CD4-positive, alpha-beta T cell treated with Interleukin-17A for 1 hour (primary cell): ENCODE measurements around the gene PRKCH.
"Not testable (repeated sequence)": the region's sequence is repeated elsewhere in the genome, so short reads cannot be mapped to it uniquely, and the experiment has no call there.

Experiments
- DNase-seq: peaks from one replicate; pipeline ENCODE4 v3.0.0-alpha.2; 2020

The PRKCH gene

DNA sequence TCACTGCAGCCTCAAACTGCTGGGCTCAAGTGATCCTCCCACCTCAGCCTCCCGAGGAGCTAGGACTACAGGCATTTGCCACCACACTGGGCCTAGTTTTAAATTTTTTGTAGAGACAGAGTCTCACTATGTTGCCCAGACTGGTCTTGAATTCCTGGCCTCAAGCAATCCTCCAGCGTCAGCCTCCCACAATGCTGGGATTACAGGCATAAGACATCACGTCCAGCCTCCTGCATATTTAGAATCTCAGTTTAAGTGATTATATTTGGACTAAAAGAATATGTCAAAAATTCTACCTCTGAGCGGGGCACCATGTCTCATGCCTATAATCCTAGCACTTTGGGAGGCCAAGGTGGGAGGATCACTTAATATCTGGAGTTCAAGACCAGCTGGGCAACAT lies 12.7 kb upstream of the PRKCH start:
- not testable (repeated sequence) for DNase-seq

DNA sequence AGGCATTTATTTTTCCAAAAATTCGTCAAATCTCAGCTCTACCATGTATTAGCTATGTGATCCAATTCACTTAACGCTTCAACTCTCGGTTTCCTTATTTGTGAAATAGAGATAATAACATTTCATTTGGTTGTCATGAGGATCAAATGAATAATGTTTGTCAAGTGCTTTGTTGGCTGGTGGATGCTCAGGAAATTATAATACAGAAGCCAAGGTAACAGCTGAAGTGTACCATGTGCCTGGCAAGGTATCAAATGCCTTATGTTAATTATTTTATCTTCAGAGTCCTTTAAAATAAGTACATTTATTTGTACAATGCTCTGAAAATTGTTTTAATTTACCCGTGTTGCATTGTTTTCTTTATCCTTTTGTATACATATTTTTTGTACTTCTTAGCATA lies 6.1 kb upstream of the PRKCH start:
- DNase-seq = no peak

DNA sequence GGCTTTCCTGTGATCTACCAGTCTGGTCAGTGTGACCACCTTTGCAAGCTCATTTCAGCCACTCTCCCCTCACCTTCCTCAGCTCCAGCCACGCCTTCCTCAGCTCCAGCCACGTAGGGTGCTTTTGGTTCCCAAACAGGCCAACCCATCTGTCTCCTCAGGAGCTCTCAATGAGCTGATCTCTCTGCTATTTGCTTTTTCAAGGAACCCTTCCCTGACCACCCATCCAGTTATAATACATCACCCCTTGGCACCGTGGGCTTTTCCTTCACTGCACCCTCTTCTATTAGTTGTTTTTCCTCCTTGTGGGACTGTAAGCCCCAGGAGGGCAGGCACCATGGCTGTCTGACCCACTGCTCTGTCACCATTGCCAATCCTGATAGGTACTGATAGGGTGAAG lies 2.3 kb upstream of the PRKCH start:
- DNase-seq = no peak

DNA sequence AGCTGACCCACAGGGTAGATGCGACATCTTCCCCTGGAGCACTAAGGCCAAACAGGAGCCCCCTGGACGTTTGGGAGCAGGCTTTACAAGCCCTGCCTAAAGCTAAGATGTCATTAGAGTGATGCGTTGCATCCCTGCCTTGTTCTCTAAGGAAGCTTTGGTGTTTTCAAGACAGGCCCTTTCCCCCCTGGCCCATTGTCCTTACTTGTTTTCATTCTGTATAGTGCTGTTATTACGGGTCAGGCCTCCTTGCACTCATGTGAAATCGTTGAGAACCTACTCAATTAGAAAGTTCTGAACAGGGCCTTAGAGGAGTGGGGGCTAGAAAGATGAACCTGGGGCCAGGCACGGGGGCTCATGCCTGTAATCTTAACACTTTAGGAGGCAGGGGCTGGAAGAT lies 1.7 kb upstream of the PRKCH start:
- DNase-seq = no peak

DNA sequence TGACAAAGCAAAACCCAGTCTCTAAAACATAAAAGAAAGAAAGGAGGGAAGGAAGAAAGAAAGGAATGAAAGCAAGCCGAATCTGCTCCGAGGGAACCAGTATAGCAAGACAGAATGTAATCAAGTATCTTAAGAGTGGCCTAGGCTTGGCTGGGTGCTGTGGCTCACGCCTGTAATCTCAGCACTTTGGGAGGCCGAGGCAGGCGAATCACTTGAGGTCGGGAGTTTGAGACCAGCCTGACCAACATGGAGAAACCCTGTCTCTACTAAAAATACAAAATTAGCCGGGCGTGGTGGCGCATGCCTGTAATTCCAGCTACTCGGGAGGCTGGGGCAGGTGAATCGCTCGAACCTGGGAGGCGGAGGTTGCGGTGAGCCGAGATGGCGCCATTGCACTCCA lies 1.2 kb upstream of the PRKCH start:
- DNase-seq = not testable (repeated sequence)

DNA sequence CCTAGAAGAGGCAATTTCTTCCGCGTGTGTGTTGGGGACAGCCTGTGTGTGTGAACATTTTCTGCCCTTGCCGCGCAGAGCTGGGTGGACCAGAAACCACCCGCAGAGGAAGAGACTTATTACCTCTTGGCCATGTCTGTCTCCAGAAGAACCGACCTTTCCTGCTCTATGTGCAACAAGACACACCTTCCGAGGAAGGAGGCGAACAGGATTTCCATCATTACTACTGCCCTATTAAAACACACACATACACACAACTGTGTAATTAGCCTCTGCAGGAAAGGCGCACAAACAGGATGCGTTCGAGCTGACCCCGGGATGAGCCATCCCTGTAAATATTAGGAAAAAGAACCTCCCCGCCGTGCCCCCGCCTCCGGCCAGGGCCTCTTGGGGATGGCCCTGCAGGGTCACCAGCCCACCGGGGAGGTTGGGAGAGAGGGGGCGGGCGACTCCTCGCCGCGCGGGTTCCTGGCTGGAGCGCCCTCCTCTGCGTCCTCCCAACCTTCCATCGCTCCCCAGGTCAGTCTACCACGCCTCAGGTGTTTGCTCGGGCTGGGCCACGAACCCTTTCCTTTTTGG lies 484 bp upstream of the PRKCH start:
- no peak for DNase-seq

DNA sequence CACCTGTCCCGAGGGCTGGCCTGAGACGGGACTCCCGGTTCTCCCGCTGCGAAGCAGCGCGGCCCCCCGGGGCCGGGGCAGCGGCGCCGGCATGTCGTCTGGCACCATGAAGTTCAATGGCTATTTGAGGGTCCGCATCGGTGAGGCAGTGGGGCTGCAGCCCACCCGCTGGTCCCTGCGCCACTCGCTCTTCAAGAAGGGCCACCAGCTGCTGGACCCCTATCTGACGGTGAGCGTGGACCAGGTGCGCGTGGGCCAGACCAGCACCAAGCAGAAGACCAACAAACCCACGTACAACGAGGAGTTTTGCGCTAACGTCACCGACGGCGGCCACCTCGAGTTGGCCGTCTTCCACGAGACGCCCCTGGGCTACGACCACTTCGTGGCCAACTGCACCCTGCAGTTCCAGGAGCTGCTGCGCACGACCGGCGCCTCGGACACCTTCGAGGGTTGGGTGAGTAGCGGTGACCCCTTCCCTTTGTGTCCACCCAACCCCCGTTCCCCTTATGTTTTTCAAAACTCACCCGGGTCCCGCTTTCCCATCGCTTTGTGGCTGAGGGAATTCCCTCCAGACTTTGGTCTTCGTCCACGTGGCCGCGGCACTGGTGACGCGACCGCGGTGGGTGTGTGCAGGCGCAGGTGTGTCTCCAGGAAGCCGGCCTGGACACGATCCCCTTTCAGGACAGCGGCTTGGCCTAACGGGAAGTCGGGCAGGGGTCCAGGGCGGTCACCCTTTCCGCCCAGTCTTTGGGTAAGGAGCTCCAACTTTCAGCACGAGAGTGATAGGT lies 826 bp downstream of the PRKCH start:
- DNase-seq = peak; percentile 61

DNA sequence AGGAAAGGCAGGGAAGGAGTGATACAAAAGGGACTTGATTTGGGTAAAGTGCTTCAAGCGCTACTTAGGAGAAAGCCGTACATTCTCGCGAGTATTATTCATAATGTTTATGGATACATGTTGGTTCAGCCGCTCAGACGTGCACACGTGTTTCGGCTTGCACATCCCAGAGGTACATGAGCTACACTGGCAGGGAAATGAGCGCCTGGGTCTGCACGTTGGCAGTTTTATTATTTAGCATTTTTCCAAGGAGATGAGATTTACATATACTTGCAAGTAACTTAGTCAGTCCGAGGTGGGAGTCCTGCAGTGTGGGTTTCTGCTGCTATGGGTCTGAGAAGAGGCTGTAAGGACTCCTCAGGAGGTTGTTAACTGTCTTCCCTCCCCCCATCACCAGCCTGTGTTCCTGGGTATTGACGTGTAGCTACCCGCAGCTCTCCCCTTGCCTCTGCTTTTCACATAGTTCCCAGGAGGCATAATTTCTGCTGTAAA lies 1.5 kb downstream of the PRKCH start:
- peak; percentile 64 for DNase-seq

DNA sequence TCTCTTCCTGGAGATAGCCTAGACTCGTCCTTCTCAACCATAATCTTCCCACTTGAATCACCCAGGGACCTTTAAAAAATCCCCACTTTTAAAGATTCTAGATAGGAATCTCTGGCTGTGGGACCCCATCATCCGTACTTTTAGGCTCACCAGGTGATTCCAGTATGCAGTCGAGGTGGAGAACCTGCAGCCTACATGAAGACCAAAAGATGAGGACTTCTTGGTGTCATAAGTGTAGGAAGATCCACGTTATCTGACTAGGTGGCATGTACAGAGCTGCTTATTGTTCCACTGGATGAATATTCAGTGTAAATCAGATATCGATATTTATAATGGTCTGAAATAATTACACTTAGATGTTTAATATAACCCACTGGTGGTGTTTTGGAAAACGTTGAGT lies 2.6 kb downstream of the PRKCH start:
- DNase-seq = peak; percentile 36

DNA sequence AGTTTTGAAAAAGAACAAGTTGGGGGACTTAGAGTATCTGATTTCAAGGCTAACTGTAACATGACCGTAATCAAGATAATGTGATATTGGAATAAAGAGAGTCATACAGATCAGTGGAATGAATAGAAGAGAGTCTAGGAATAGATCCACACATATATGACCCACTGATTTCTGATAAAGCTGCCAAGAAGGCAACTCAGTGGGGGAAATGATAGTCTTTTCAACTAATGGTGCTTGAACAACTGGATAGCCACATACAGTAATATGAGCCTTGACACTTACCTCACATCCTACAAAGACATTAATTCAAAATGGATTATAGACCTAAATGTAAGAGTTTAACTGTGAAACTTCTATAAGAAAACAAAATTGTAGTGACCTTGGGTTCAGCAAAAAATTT lies 3.8 kb downstream of the PRKCH start:
- DNase-seq = no peak

DNA sequence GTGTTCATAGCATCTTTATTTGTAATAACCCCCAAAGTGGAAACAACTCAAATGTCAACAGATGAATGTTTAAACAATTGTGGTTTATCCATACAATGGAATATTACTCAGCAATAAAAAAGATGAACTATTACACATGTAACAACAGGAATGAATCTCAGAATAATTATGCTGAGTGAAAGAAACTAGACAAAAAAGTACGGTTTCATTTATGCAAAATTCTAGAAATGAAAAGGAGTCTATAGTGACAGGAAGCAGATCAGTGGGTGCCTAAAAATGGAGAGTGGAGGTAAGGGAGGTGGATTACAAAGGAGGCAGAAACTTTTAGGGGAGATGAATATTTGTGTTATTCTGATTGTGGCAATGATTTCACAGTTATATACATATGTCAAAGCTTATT lies 4.8 kb downstream of the PRKCH start:
- peak; percentile 42 for DNase-seq

DNA sequence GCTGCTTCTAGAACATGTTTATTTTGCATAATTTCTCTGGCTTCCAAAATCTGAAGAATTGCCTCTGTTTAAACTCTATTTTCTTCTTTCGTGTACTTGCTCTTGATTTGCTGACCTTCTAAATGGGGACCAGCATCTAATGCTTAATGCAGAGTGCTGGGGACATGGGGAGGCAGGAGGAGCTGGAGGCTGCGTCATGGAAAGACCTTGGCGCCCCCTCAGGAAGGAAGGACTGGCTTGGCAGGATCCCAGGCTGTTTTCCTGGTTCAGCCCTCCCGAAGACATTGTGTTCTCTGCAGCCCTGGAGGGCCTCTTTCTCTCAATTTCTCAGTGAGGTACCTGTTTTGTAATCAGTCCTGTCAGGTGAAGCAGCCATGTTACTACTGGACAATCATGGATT lies 5.5 kb downstream of the PRKCH start:
- peak; percentile 48 for DNase-seq

DNA sequence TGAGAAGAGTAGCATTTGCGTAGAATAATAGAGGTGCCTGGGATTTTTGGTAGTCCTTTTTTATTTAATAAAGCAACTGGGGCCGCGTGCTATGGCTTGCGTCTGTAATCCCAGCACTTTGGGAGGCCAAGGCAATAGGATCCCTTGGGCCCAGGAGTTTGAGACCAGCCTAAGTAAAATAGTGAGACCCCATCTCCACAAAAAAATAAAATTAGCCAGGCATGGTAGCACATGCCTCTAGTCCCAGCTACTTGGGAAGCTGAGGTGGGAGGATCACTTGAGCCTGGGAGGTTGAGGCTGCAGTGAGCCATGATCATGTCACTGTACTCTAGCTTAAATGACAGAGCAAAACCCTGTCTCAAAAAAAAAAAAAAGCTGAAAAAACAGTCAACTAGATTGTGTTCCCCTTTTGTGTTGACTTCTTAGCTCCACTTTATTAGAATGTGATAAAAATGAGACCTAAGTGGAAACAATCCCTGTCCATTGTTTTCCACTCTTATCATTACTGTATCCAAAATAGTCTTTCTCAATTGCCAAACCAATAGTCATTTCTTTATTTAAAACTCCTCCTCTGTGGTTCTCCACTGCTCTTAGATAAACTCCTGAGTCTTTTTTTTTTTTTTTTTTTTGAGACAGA lies 7.4 kb downstream of the PRKCH start:
- DNase-seq = peak; percentile 27

DNA sequence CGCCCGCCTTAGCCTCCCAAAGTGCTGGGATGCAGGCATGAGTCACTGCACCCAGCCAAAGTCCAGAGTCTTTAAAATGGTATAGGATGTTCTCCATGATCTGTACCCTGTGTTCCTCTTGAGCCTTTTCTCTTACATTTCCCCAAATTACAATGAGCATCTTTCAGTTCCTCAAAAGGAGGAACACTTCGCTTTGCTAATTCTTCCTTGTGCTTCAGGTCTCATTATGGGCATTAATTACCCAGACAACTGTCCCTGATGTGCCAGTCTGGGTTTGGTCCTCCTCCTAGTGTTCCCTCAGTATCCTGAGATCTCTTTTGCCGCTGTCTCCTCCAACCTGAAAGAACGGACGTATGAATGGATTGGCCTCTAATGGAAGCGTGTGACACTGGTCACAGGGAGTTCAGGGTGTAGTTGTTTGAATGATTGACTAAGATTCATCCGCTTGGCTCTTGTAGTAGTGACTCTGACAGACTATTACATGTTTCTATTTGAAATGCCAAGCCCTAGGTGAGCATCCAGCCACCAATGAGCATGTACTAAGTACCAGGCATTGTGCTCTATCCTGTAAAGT lies 8.2 kb downstream of the PRKCH start:
- peak; percentile 33 for DNase-seq

DNA sequence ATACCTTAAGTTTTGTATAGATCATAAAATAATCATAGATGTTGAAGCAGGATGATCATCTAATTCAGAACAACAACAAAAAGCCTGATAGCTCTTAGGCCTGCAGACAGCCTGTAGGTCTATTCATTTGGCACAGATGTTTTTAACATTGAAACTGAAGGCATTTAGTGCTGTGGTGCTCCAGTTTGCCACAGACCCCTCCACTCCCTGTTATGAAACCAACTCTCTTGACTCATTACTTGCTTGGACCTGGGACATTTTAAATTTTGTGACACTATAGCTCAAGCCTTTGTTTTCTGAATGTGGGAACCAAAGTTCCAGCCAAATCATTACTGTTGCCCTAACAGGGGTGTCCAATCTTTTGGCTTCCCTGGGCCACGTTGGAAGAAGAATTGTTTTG lies 9.1 kb downstream of the PRKCH start:
- DNase-seq = peak; percentile 57

DNA sequence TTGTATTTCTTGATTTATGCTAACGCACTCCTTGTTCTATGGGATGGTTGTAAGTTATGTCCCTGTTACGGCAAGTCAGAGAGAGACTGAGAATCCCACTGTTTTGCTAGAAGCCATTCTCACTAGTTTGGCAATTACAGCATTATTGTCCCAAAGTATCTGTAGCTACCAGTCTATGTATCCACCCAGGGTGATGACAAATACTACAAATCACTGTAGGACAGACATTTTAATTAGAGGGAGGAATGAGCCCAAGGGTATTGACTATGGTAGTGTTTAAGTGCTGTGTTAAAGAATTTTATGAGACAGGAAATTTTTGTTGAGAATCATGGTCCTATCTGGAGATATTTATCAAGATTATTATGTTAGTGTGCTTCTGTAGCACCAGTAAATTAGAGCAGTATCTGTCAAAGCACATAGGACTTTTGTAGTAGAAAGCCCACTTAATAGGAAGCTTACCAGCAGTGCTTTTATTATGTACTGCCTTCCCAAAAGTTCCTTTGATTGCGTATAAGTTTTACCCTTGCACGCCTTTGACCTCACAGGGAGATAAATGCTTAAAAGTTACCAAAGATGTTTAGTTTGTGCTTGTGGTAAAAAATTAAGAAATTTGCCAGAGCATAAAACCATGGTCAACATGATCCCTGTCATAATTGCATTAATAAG lies 10.7 kb downstream of the PRKCH start:
- peak; percentile 24 for DNase-seq

DNA sequence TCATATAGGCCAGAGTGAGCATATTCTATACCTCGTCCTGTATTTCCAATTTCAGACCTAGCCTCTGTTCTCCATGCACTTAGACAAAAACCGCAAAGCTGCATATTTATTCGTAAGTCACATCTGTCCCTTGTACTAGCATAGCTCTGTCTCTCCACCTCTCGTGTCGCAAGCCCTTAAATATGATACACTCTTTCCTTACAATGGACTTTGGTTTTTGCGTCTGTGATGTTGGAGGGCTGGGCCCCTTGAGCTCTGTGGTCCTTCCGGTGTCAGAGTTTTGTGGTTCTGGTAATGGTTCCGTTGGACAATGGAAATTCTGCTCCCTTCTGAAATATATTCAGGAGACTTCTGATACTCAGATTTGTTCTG lies 11.3 kb downstream of the PRKCH start:
- DNase-seq = peak; percentile 58

DNA sequence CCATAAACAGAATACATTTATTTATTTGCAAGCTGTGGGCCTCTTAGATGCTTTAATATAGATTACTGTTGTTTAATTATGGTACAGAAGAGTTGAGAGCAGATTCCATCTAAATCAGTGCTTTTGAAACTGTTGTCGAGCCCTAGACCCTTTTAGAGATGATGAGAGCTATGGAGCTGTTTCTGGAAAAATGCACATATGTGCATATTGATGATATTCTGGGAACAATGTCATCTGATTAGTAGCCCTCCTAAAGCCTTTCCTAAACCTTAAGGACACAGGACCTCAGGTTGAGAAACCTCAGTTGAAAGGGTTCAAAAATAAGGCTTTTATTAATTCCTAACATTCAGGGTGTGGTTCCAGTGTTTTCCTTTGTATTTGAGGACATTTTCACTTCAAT lies 11.7 kb downstream of the PRKCH start:
- DNase-seq = no peak

DNA sequence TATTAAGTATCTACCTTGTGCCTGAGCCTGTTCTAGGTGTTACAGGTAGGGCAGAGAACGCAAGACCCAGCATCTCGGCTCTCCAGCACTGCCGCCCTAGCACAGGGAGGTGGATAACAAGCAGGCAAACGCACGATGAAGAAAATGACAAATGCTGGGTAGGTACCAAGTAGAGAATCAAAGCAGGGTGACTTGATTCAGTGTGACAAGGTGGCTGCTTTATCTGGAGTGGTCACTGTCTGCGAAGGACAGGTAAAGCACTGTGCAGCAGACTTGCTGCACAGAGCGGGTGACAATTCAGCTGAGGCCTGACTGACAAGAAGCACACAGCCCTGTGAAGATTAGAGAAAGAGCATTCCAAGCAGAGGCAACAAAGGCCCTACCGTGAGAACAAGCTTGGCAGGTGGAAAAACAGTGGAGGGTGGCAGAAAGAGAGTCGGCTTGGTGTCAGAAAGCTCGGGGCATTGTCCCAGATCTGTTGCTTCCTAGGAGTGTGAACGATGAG lies 12.9 kb downstream of the PRKCH start:
- DNase-seq = peak; percentile 58

DNA sequence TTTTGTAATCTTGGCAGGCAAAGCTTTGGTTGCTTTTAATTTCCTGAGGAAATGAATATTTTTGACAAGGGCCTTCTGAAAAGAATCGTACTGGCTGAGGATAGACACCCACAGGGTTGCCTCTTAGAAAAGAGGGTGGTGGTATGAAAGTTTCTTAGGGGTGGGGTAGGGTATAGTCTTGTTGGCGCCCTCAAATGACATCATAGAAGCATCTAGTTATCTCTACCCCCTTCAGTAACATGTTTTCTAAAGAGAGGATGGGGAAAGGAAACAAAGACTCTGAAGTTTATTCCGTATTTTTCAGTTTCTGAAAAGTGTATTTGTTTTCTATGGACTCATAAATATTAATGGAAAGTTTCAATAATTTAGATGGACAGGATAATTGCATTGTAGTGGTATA lies 13.7 kb downstream of the PRKCH start:
- DNase-seq = peak; percentile 67

DNA sequence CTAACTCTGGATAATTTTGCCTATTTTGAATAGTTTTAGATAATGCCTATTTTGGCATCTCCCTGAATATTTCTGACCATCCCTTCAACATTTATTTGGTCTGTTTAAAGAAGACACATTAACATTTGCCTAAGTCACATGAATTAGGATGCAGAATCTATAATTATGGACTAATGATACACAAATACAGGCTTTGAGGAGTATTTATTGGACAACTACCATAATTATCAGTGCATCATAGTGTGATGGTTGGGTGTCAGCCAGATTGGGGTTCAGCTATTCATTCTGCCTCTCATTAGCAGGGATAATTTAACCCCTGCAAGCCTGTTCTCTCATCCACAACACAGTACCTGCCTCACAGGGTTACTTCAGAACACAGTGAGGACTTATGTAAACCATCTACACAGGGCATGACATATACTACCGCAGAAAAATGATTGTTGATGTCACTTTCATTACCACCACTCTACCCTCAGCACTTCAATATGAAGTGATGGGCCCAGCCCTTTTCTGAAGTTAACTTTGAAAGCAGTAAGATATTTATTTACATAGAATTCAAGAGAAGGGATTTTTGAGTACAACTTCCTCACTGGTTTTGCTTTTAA lies 14.4 kb downstream of the PRKCH start:
- DNase-seq = peak; percentile 80

DNA sequence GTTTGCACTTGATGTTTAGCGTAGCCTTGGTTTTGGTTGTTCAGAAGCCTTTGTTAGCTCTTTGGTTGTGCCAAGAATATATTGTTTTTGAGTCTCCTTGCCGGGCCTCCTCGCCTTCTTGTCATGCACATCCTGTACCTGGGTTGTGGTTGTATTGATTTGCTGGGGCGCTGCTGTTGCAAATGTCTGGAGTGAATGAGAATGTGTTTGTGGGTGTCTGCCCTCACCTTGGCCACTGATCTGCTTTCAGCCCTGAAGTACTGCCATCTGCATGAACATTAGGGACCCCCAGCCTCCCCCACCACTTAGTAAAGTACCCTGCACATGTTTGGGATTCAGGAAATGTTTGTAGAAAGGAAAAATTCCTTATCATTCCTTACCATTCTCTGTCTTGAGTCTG lies 16.5 kb downstream of the PRKCH start:
- peak; percentile 93 for DNase-seq

DNA sequence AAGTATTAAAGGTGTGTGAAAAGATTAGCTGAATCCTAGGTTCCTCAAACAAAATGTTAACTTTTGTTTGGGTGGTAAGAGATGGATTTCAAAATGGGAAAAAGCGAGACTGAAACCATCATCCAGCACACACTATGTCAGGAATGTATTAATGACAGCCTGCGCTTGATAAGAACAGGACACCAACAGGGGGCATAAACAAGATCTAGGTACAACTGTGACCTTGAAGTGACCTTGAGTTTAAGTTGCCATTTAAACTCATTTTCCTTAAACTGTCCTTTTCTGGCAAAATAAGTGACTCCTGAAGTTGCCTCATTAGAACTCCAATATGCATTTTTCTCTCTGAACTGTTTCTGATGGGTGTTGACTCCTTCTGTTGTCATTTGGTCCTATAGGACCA lies 17.1 kb downstream of the PRKCH start:
- peak; percentile 27 for DNase-seq
